Esophagus muscularis mucosa (tissue), 4 donors: ENCODE measurements around the gene BBC3. TPM values are rescaled to one million over a fixed set of nuclear protein-coding genes. Genes with fewer than 3 reads are reported as not detected.
A peak's percentile ranks its signal among the peaks of the same experiment; 100 is the strongest.

Experiments
- DNase-seq: peaks from one replicate; pipeline ENCODE4 v3.0.0-alpha.2; 2017; ENCODE audit errors: extremely low spot score
- H3K27ac ChIP-seq, 4 donors: fragments of 200-600 bp; sonication (generic); replicated peaks in 1 of 4; 1 replicate in 3 of 4; 2 replicates in 1 of 4; pipeline ENCODE4 v1.5.1; 2016 to 2019; ENCODE audit warnings: mild to moderate bottlenecking in 1 of 4
- H3K27me3 ChIP-seq, 4 donors: fragments of 200-600 bp; sonication (generic); one replicate each; pipeline versions ENCODE4 v1.5.1 to v1.6.0; 2016 to 2019
- H3K36me3 ChIP-seq, 4 donors: fragments of 200-600 bp; sonication (generic); one replicate each; pipeline ENCODE4 v1.5.1; 2016 to 2019
- H3K4me1 ChIP-seq, 4 donors: fragments of 200-600 bp; sonication (generic); one replicate each; pipeline ENCODE4 v1.5.1; 2016 to 2019
- H3K4me3 ChIP-seq, 4 donors: fragments of 200-600 bp; sonication (generic); 1 replicate in 2 of 4; 2 replicates in 2 of 4; pipeline ENCODE4 v1.5.1; 2016 to 2019; ENCODE audit warnings: mild to moderate bottlenecking in 4 of 4, moderate library complexity in 1 of 4
- H3K9me3 ChIP-seq, 4 donors: fragments of 200-600 bp; sonication (generic); 1 replicate in 3 of 4; 2 replicates in 1 of 4; pipeline ENCODE4 v1.5.1; 2016 to 2019
- CTCF ChIP-seq, 3 experiments: fragments of 200-600 bp in 2 of 3; fragments of 450-650 bp in 1 of 3; sonication (generic) in 2 of 3; IDR thresholded peaks; one replicate each; pipeline ENCODE4 v1.5.1; 2017 to 2019; ENCODE audit warnings: antibody characterized with exemption in 3 of 3, mild to moderate bottlenecking in 2 of 3, moderate library complexity in 1 of 3
- EP300 ChIP-seq: sonication (generic); formaldehyde crosslinking; IDR thresholded peaks from one replicate; pipeline ENCODE4 v1.6.1; 2017; ENCODE audit warnings: antibody characterized with exemption
- POLR2A ChIP-seq: fragments of 450-650 bp; IDR thresholded peaks from one replicate; pipeline ENCODE4 v1.6.1; 2017; ENCODE audit warnings: antibody characterized with exemption, moderate library complexity, mild to moderate bottlenecking, low read depth
- POLR2AphosphoS5 ChIP-seq, 2 donors: sonication (generic); formaldehyde crosslinking; IDR thresholded peaks; one replicate each; pipeline ENCODE4 v1.6.1; 2017; ENCODE audit warnings: antibody characterized with exemption in 2 of 2
- WGBS: methylation state at CpG from one replicate; pipeline ENCODE4 v1.1.5; 2018; 5-methylcytosine and 5-hydroxymethylcytosine counted together
- intact Hi-C: fragments of 100-400 bp; cut with DNase I; formaldehyde crosslinking; loops from one replicate; pipeline ENCODE4 v1.15.1; 2023
- total RNA-seq, 4 donors: library from RNA; depleted of rRNA; stranded (reverse); fragments of >200 nt; gene quantifications; one replicate each; pipeline versions ENCODE4 v1.1.0 to v1.2.1, GENCODE V29; 2016

The BBC3 gene
- total RNA-seq, 4 donors from 2014 or later, result 5.0 to 21.3 (median 11.5) TPM

- TF ChIP-seq POLR2AphosphoS5 (IDR thresholded peaks at IDR 0.05), result peak in 1 of 2 donors; percentile 41
- TF ChIP-seq EP300, result no peak
- no peak for DNase-seq
- peaks cover 37 to 73% (median 70%) of the 10 kb centered on the region in 4 donors for H3K4me1 ChIP-seq
- H3K27me3 ChIP-seq, result peaks cover 0 to 3% (median 0%) of the 10 kb centered on the region in 4 donors
- peaks cover 0 to 6% (median 0%) of the 10 kb centered on the region in 4 donors for H3K36me3 ChIP-seq
- peak overlapping the region; percentile 67 to 99 (median 86) for H3K4me3 ChIP-seq
- intact Hi-C loops, result no loop called here
- peak overlapping the region; percentile 97 to 100 (median 98) for H3K27ac ChIP-seq
- no peaks in the 10 kb centered on the region for H3K9me3 ChIP-seq
- 16% methylated on average over 9 of the region's 10 CpGs for WGBS
These were observed 1.9 kb downstream of the BBC3 start for GRCh38 chr19:47228937-47229675.

- Histone ChIP-seq H3K27me3 (peaks cover 0 to 3% (median 0%) of the 10 kb centered on the region in 4 donors), H3K4me3 (peak overlapping the region; percentile 67 to 99 (median 86)), H3K4me1 (peaks cover 37 to 73% (median 70%) of the 10 kb centered on the region in 4 donors), H3K27ac (peak overlapping the region; percentile 97 to 100 (median 98)), H3K9me3 (no peaks in the 10 kb centered on the region), H3K36me3 (peaks cover 0 to 6% (median 0%) of the 10 kb centered on the region in 4 donors)
- TF ChIP-seq CTCF (IDR thresholded peaks at IDR 0.05) (no peak), POLR2AphosphoS5 (IDR thresholded peaks at IDR 0.05) (peak in 1 of 2 donors; percentile 50), EP300 (no peak), POLR2A (no peak)
- intact Hi-C loops, result no loop called here
- WGBS, result 5% methylated on average over 19 of the region's 50 CpGs
- no peak for DNase-seq
These were observed 2.6 kb downstream of the BBC3 start for GRCh38 chr19:47228168-47228936.

GRCh38 chr19:47227352-47228167 lies 3.4 kb downstream of the BBC3 start:
- peak; percentile 98 for DNase-seq
- intact Hi-C loops, result no loop called here

GRCh38 chr19:47226426-47227351 lies 4.3 kb downstream of the BBC3 start:
- H3K4me3 ChIP-seq, result peak overlapping the region; percentile 67 to 99 (median 86)
- intact Hi-C loops, result no loop called here
- TF ChIP-seq CTCF (IDR thresholded peaks at IDR 0.05) (peak in 1 of 3 experiments; percentile 4), POLR2A (peak; percentile 74), POLR2AphosphoS5 (IDR thresholded peaks at IDR 0.05) (peak; percentile 92 to 95), EP300 (no peak)
- no peaks in the 10 kb centered on the region for H3K9me3 ChIP-seq
- H3K27me3 ChIP-seq, result peaks cover 0 to 3% (median 0%) of the 10 kb centered on the region in 4 donors
- H3K36me3 ChIP-seq, result peaks cover 1 to 15% (median 9%) of the 10 kb centered on the region in 4 donors
- peak overlapping the region; percentile 97 to 100 (median 98) for H3K27ac ChIP-seq
- peaks cover 30 to 67% (median 61%) of the 10 kb centered on the region in 4 donors for H3K4me1 ChIP-seq
- WGBS, result 14% methylated on average over 9 of the region's 56 CpGs
- peak; percentile 96 for DNase-seq

More at GRCh38 chr19:47227352-47228167, 3.4 kb downstream of the BBC3 start:
- peak overlapping the region; percentile 97 to 100 (median 98) for H3K27ac ChIP-seq
- H3K9me3 ChIP-seq, result no peaks in the 10 kb centered on the region
- peaks cover 0 to 3% (median 0%) of the 10 kb centered on the region in 4 donors for H3K27me3 ChIP-seq
- 1% methylated on average over 18 of the region's 27 CpGs for WGBS
- H3K4me3 ChIP-seq, result peak overlapping the region; percentile 67 to 99 (median 86)
- H3K36me3 ChIP-seq, result peaks cover 0 to 6% (median under 1%) of the 10 kb centered on the region in 4 donors
- no peak for TF ChIP-seq POLR2A
- TF ChIP-seq EP300, result no peak
- TF ChIP-seq POLR2AphosphoS5 (IDR thresholded peaks at IDR 0.05), result peak; percentile 49 to 81
- peaks cover 37 to 71% (median 67%) of the 10 kb centered on the region in 4 donors for H3K4me1 ChIP-seq
